Measurements from ENCODE around the gene GRIN1.
A peak's percentile ranks its signal among the peaks of the same experiment; 100 is the strongest.

GRIN1 gene

GRCh38 chr9:137181680-137182079 is 42.7 kb downstream of the GRIN1 start:
- H3K9me3 ChIP-seq (ENCODE audit: control insufficient read depth in 1 of 2, low read length in 2 of 2) = no peaks in the 10 kb centered on the region
- peaks cover 5 to 9% of the 10 kb centered on the region in 2 donors for H3K4me1 ChIP-seq (ENCODE audit: control insufficient read depth in 1 of 2, insufficient read depth in 2 of 2, low read length in 2 of 2)
- no peak overlapping the region for H3K4me3 ChIP-seq (ENCODE audit: low read depth in 1 of 2, low read length in 2 of 2)
- H3K9ac ChIP-seq (ENCODE audit: low read depth in 1 of 2, low read length in 2 of 2) = no peak overlapping the region
- no peak overlapping the region for H3K27ac ChIP-seq (ENCODE audit: low read depth, low read length)
- no peaks in the 10 kb centered on the region for H3K27me3 ChIP-seq (ENCODE audit: control insufficient read depth in 1 of 2, insufficient read depth in 2 of 2, low read length in 2 of 2)
- H3K36me3 ChIP-seq (ENCODE audit: control insufficient read depth in 1 of 2, insufficient read depth in 2 of 2, low read length in 2 of 2) = peaks cover 21 to 82% of the 10 kb centered on the region in 2 donors

GRCh38 chr9:137182836-137183235 is 43.9 kb downstream of the GRIN1 start:
- Histone ChIP-seq H3K4me3 (ENCODE audit: low read depth in 1 of 2, low read length in 2 of 2) (no peak overlapping the region), H3K27ac (ENCODE audit: low read depth, low read length) (no peak overlapping the region), H3K4me1 (ENCODE audit: control insufficient read depth in 1 of 2, insufficient read depth in 2 of 2, low read length in 2 of 2) (peaks cover 17 to 20% of the 10 kb centered on the region in 2 donors), H3K36me3 (ENCODE audit: control insufficient read depth in 1 of 2, insufficient read depth in 2 of 2, low read length in 2 of 2) (peaks cover 24 to 87% of the 10 kb centered on the region in 2 donors), H3K9ac (ENCODE audit: low read depth in 1 of 2, low read length in 2 of 2) (no peak overlapping the region), H3K27me3 (ENCODE audit: control insufficient read depth in 1 of 2, insufficient read depth in 2 of 2, low read length in 2 of 2) (no peaks in the 10 kb centered on the region), H3K9me3 (ENCODE audit: control insufficient read depth in 1 of 2, low read length in 2 of 2) (no peaks in the 10 kb centered on the region)

- H3K36me3 ChIP-seq (ENCODE audit: control insufficient read depth in 1 of 2, insufficient read depth in 2 of 2, low read length in 2 of 2) = peaks cover 24 to 78% of the 10 kb centered on the region in 2 donors
- no peak overlapping the region for H3K27ac ChIP-seq (ENCODE audit: low read depth, low read length)
- peaks cover 18 to 25% of the 10 kb centered on the region in 2 donors for H3K4me1 ChIP-seq (ENCODE audit: control insufficient read depth in 1 of 2, insufficient read depth in 2 of 2, low read length in 2 of 2)
- H3K9me3 ChIP-seq (ENCODE audit: control insufficient read depth in 1 of 2, low read length in 2 of 2) = no peaks in the 10 kb centered on the region
- no peak overlapping the region for H3K9ac ChIP-seq (ENCODE audit: low read depth in 1 of 2, low read length in 2 of 2)
- no peaks in the 10 kb centered on the region for H3K27me3 ChIP-seq (ENCODE audit: control insufficient read depth in 1 of 2, insufficient read depth in 2 of 2, low read length in 2 of 2)
- no peak overlapping the region for H3K4me3 ChIP-seq (ENCODE audit: low read depth in 1 of 2, low read length in 2 of 2)
Measured at GRCh38 chr9:137183980-137184595, 45.1 kb downstream of the GRIN1 start.

DNA sequence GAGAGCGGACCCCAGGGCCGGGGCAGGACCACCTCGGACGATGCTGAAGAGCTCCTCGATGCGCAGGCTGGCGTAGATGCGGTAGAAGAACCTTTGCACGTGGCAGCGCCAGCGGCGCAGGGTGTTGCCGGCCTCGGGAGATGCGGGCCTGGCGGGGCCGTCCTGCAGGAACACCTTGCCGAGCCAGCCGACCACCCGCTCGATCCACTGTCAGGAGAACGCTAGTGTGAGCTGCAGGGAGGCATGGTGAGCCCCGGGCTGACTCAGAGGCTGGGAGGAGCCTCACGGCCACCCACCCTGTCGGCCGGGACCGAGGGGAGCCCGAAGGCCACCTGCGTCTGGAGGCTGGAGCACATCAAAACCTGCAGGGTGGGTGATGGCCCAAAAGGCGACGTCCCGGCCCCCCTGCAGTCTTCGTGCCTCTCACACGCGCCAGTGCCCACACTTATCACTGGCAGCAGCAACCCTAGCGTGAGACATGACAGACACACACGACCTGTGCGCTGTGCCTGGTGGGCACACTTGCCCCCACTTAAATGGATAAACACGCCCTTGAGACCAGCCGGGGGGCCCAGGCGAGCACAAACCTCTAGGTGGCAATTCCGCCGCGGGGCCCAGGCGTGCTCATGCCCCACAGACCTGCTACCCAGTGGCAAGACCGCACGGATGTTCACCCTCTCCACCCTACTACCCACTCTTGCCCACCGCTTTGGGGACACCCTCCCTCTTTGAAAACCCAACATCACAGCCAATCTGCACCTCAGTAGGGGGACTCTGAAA is 46.1 kb downstream of the GRIN1 start:
- peaks cover 21 to 69% of the 10 kb centered on the region in 2 donors for H3K36me3 ChIP-seq (ENCODE audit: control insufficient read depth in 1 of 2, insufficient read depth in 2 of 2, low read length in 2 of 2)
- peaks cover 27 to 34% of the 10 kb centered on the region in 2 donors for H3K4me1 ChIP-seq (ENCODE audit: control insufficient read depth in 1 of 2, insufficient read depth in 2 of 2, low read length in 2 of 2)
- no peaks in the 10 kb centered on the region for H3K9me3 ChIP-seq (ENCODE audit: control insufficient read depth in 1 of 2, low read length in 2 of 2)
- H3K4me3 ChIP-seq (ENCODE audit: low read depth in 1 of 2, low read length in 2 of 2) = no peak overlapping the region
- no peak overlapping the region for H3K27ac ChIP-seq (ENCODE audit: low read depth, low read length)
- H3K27me3 ChIP-seq (ENCODE audit: control insufficient read depth in 1 of 2, insufficient read depth in 2 of 2, low read length in 2 of 2) = no peaks in the 10 kb centered on the region
- H3K9ac ChIP-seq (ENCODE audit: low read depth in 1 of 2, low read length in 2 of 2) = no peak overlapping the region

- H3K9ac ChIP-seq (ENCODE audit: low read depth in 1 of 2, low read length in 2 of 2) = no peak overlapping the region
- H3K36me3 ChIP-seq (ENCODE audit: control insufficient read depth in 1 of 2, insufficient read depth in 2 of 2, low read length in 2 of 2) = peaks cover 19 to 69% of the 10 kb centered on the region in 2 donors
- peaks cover 35 to 43% of the 10 kb centered on the region in 2 donors for H3K4me1 ChIP-seq (ENCODE audit: control insufficient read depth in 1 of 2, insufficient read depth in 2 of 2, low read length in 2 of 2)
- H3K4me3 ChIP-seq (ENCODE audit: low read depth in 1 of 2, low read length in 2 of 2) = no peak overlapping the region
- H3K9me3 ChIP-seq (ENCODE audit: control insufficient read depth in 1 of 2, low read length in 2 of 2) = no peaks in the 10 kb centered on the region
- no peak overlapping the region for H3K27ac ChIP-seq (ENCODE audit: low read depth, low read length)
- no peaks in the 10 kb centered on the region for H3K27me3 ChIP-seq (ENCODE audit: control insufficient read depth in 1 of 2, insufficient read depth in 2 of 2, low read length in 2 of 2)
Measured at GRCh38 chr9:137185921-137186320, 47.0 kb downstream of the GRIN1 start.

DNA sequence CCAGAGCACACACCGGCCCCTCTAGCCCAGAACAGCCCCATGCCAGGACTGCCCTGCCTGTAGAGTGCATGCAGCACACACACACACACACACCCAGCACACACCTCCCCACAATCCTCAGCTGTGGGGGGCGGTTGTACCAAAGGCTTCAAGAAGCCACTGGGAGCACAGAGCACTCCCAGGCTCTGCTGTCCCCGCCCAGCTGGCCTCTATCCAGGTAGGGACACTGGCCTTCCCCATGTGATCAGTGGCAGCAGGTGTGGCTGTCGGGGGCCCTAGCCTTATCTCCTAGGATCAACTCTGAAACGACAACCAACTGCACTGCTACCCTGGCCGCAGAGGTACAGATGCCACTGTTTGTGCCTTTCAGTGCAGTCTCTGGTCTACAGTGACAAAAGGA is 47.4 kb downstream of the GRIN1 start:
- Histone ChIP-seq H3K9ac (ENCODE audit: low read depth in 1 of 2, low read length in 2 of 2) (no peak overlapping the region), H3K4me1 (ENCODE audit: control insufficient read depth in 1 of 2, insufficient read depth in 2 of 2, low read length in 2 of 2) (peaks cover 35 to 46% of the 10 kb centered on the region in 2 donors), H3K4me3 (ENCODE audit: low read depth in 1 of 2, low read length in 2 of 2) (peak overlapping the region in 1 of 2 donors; percentile 99)

GRCh38 chr9:137187386-137187785 is 48.4 kb downstream of the GRIN1 start:
- peaks cover 25 to 73% of the 10 kb centered on the region in 2 donors for H3K36me3 ChIP-seq (ENCODE audit: control insufficient read depth in 1 of 2, insufficient read depth in 2 of 2, low read length in 2 of 2)
- peak overlapping the region; percentile 95 to 99 for H3K4me3 ChIP-seq (ENCODE audit: low read depth in 1 of 2, low read length in 2 of 2)
- no peak overlapping the region for H3K27ac ChIP-seq (ENCODE audit: low read depth, low read length)
- H3K9me3 ChIP-seq (ENCODE audit: control insufficient read depth in 1 of 2, low read length in 2 of 2) = no peaks in the 10 kb centered on the region
- H3K4me1 ChIP-seq (ENCODE audit: control insufficient read depth in 1 of 2, insufficient read depth in 2 of 2, low read length in 2 of 2) = peaks cover 35 to 50% of the 10 kb centered on the region in 2 donors
- H3K27me3 ChIP-seq (ENCODE audit: control insufficient read depth in 1 of 2, insufficient read depth in 2 of 2, low read length in 2 of 2) = no peaks in the 10 kb centered on the region
- peak overlapping the region; percentile 72 to 98 for H3K9ac ChIP-seq (ENCODE audit: low read depth in 1 of 2, low read length in 2 of 2)

More for the DNA sequence above, 47.4 kb downstream of the GRIN1 start:
- no peak overlapping the region for H3K27ac ChIP-seq (ENCODE audit: low read depth, low read length)
- H3K36me3 ChIP-seq (ENCODE audit: control insufficient read depth in 1 of 2, insufficient read depth in 2 of 2, low read length in 2 of 2) = peaks cover 23 to 68% of the 10 kb centered on the region in 2 donors
- H3K27me3 ChIP-seq (ENCODE audit: control insufficient read depth in 1 of 2, insufficient read depth in 2 of 2, low read length in 2 of 2) = no peaks in the 10 kb centered on the region
- H3K9me3 ChIP-seq (ENCODE audit: control insufficient read depth in 1 of 2, low read length in 2 of 2) = no peaks in the 10 kb centered on the region

DNA sequence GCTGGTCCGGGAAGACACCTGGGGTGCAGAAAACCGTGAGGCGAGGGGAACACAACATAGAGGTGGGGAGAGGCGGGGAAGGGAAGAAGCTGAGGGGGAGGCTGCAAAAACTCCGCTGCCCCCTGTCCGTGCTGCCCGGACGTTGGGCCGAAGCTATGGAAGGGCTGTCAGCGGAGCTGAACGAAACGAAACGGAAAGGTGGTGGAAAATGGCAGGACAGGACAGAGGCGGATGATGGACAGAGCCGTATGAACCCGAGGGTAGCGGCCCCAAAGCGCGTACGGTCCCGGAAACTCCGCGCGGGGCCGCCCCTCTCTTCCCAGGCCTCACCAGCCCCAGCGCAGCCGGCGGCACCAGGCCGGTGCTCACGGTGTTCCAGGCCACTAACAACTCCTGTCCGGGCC is 49.1 kb downstream of the GRIN1 start:
- peaks cover 28 to 72% of the 10 kb centered on the region in 2 donors for H3K36me3 ChIP-seq (ENCODE audit: control insufficient read depth in 1 of 2, insufficient read depth in 2 of 2, low read length in 2 of 2)

DNA sequence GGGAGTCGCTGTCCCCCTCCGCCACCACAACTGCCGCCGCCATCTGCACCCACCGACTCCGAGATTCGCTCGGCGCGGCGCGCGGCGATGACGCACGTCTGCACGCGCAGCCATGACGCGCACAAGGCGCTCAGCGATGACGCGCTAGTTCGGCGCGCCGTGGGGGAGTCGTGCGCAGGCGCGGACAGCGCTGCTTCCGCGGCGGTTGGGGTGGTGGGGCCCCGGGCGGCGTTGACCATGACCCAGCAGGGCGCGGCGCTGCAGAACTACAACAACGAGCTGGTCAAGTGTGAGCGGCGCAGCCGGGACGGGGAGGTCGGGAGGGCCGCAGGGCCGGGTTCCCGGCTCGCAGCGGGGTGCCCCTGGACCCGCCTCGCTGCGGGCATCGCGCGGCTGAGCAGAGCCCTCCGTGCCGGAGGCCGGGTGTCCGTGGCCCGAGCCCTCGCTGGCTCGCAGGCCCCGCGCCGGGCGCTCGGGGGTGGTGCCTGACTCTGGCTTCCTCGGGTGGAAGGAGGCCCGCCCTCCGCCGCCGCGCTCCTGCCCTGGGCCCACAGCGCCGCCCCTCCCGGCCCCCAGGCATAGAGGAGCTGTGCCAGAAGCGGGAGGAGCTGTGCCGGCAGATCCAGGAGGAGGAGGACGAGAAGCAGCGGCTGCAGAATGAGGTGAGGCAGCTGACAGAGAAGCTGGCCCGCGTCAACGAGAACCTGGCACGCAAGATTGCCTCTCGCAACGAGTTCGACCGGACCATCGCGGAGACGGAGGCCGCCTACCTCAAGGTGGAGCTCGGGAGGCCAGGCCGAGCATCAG is 49.7 kb downstream of the GRIN1 start, which contains the start of the genes ANAPC2 and SSNA1:
TSS of gene ANAPC2 (minus strand) at position 71 of the 807 bp plus-strand sequence. CDS start at position 43, 28 bp downstream.
TSS of gene SSNA1 (plus strand) at position 187 of the 807 bp plus-strand sequence. CDS start at position 238, 51 bp downstream.
- peak within 1 kb of the TSS; percentile 72 to 98 for H3K9ac ChIP-seq (ENCODE audit: low read depth in 1 of 2, low read length in 2 of 2)
- peak within 1 kb of the TSS; percentile 95 for H3K27ac ChIP-seq (ENCODE audit: low read depth, low read length)
- H3K27me3 ChIP-seq (ENCODE audit: control insufficient read depth in 1 of 2, insufficient read depth in 2 of 2, low read length in 2 of 2) = no peaks in the 10 kb centered on the region
- peak within 1 kb of the TSS; percentile 95 to 99 for H3K4me3 ChIP-seq (ENCODE audit: low read depth in 1 of 2, low read length in 2 of 2)
- H3K36me3 ChIP-seq (ENCODE audit: control insufficient read depth in 1 of 2, insufficient read depth in 2 of 2, low read length in 2 of 2) = peaks cover 23 to 66% of the 10 kb centered on the region in 2 donors
- peaks cover 35 to 50% of the 10 kb centered on the region in 2 donors for H3K4me1 ChIP-seq (ENCODE audit: control insufficient read depth in 1 of 2, insufficient read depth in 2 of 2, low read length in 2 of 2)
- no peaks in the 10 kb centered on the region for H3K9me3 ChIP-seq (ENCODE audit: control insufficient read depth in 1 of 2, low read length in 2 of 2)

More for the DNA sequence above, 49.1 kb downstream of the GRIN1 start:
- Histone ChIP-seq H3K27ac (ENCODE audit: low read depth, low read length) (peak overlapping the region; percentile 95), H3K4me1 (ENCODE audit: control insufficient read depth in 1 of 2, insufficient read depth in 2 of 2, low read length in 2 of 2) (peaks cover 35 to 50% of the 10 kb centered on the region in 2 donors), H3K9ac (ENCODE audit: low read depth in 1 of 2, low read length in 2 of 2) (peak overlapping the region; percentile 72 to 98), H3K4me3 (ENCODE audit: low read depth in 1 of 2, low read length in 2 of 2) (peak overlapping the region; percentile 95 to 99), H3K27me3 (ENCODE audit: control insufficient read depth in 1 of 2, insufficient read depth in 2 of 2, low read length in 2 of 2) (no peaks in the 10 kb centered on the region), H3K9me3 (ENCODE audit: control insufficient read depth in 1 of 2, low read length in 2 of 2) (no peaks in the 10 kb centered on the region)

All from duodenal mucosa (tissue), 2 donors.